ENCODE data around the gene ZNF414. TPM values are rescaled to one million over a fixed set of nuclear protein-coding genes. Genes with fewer than 3 reads are reported as not detected.

ZNF414 gene
- polyA plus RNA-seq, 1 donor (not counting 4 experiments of a cell fraction or from before 2014, with no cell fraction given), result 1.9 TPM

- Histone ChIP-seq H3K27me3 (ENCODE audit: control insufficient read depth, extremely low read depth, insufficient read depth, low read length) (no peaks in the 10 kb centered on the region), H3K9me1 (ENCODE audit: control insufficient read depth, extremely low read depth, insufficient read depth, low read length) (no peaks in the 10 kb centered on the region), H2AFZ (ENCODE audit: control insufficient read depth, low read length) (peak overlapping the region; percentile 53), H3K9me3 (ENCODE audit: control insufficient read depth, low read depth, low read length) (no peaks in the 10 kb centered on the region), H3K9ac (ENCODE audit: control insufficient read depth, extremely low read depth, insufficient read depth, low read length) (peak overlapping the region; percentile 61), H3K36me3 (ENCODE audit: control insufficient read depth in 2 of 2, extremely low read depth in 1 of 2, insufficient read depth in 2 of 2, low read length in 2 of 2) (peaks cover 0 to 3% of the 10 kb centered on the region in 2 experiments), H3K4me3 (ENCODE audit: control insufficient read depth in 2 of 3, extremely low read depth in 1 of 3, insufficient read depth in 2 of 3, low read depth in 1 of 3, low read length in 3 of 3) (peak overlapping the region; percentile 13 to 40 (median 25)), H3K79me2 (ENCODE audit: control insufficient read depth, insufficient read depth, low read length) (no peaks in the 10 kb centered on the region), H4K20me1 (ENCODE audit: control insufficient read depth, extremely low read depth, insufficient read depth, low read length) (no peaks in the 10 kb centered on the region), H3K4me1 (ENCODE audit: control insufficient read depth, extremely low read depth, insufficient read depth, low read length) (peaks cover 13% of the 10 kb centered on the region), H3K27ac (ENCODE audit: control insufficient read depth, insufficient read depth, low read length) (peak overlapping the region; percentile 54), H3K4me2 (ENCODE audit: control insufficient read depth, extremely low read depth, insufficient read depth, low read depth, low read length) (peak overlapping the region; percentile 64)
- DNase-seq (ENCODE audit: low read depth, low spot score) (no peak), FAIRE-seq (no peak)
- dilution Hi-C loops (cut with MboI; ENCODE audit: extremely low pct_ligation_motif_present, low sequenced_read_pairs), result no loop called here
- TF ChIP-seq CTCF (optimal IDR thresholded peaks at IDR 0.05 in 1 of 3, IDR thresholded peaks at IDR 0.05 in 1 of 3, conservative IDR thresholded peaks at IDR 0.05 in 1 of 3; ENCODE audit: extremely low read depth in 1 of 3, insufficient read depth in 2 of 3, low read length in 3 of 3) (peak in 2 of 3 experiments; percentile 35 to 42), EZH2 (IDR thresholded peaks at IDR 0.05; ENCODE audit: low read length) (no peak)
Measured at GRCh38 chr19:8511573-8512101, 2.3 kb downstream of the ZNF414 start.

- H3K9me3 ChIP-seq (ENCODE audit: control insufficient read depth, low read depth, low read length), result no peaks in the 10 kb centered on the region
- no peaks in the 10 kb centered on the region for H3K79me2 ChIP-seq (ENCODE audit: control insufficient read depth, insufficient read depth, low read length)
- FAIRE-seq, result no peak
- H3K9ac ChIP-seq (ENCODE audit: control insufficient read depth, extremely low read depth, insufficient read depth, low read length), result no peak overlapping the region
- dilution Hi-C loops (cut with MboI; ENCODE audit: extremely low pct_ligation_motif_present, low sequenced_read_pairs), result no loop called here
- H3K27ac ChIP-seq (ENCODE audit: control insufficient read depth, insufficient read depth, low read length), result no peak overlapping the region
- H4K20me1 ChIP-seq (ENCODE audit: control insufficient read depth, extremely low read depth, insufficient read depth, low read length), result no peaks in the 10 kb centered on the region
- no peaks in the 10 kb centered on the region for H3K27me3 ChIP-seq (ENCODE audit: control insufficient read depth, extremely low read depth, insufficient read depth, low read length)
- H3K36me3 ChIP-seq (ENCODE audit: control insufficient read depth in 2 of 2, extremely low read depth in 1 of 2, insufficient read depth in 2 of 2, low read length in 2 of 2), result peaks cover 0 to 3% of the 10 kb centered on the region in 2 experiments
- peaks cover 13% of the 10 kb centered on the region for H3K4me1 ChIP-seq (ENCODE audit: control insufficient read depth, extremely low read depth, insufficient read depth, low read length)
- H2AFZ ChIP-seq (ENCODE audit: control insufficient read depth, low read length), result no peak overlapping the region
- no peak overlapping the region for H3K4me2 ChIP-seq (ENCODE audit: control insufficient read depth, extremely low read depth, insufficient read depth, low read depth, low read length)
- peak overlapping the region in 1 of 3 experiments; percentile 40 for H3K4me3 ChIP-seq (ENCODE audit: control insufficient read depth in 2 of 3, extremely low read depth in 1 of 3, insufficient read depth in 2 of 3, low read depth in 1 of 3, low read length in 3 of 3)
- no peak for TF ChIP-seq EZH2 (IDR thresholded peaks at IDR 0.05; ENCODE audit: low read length)
- no peak for TF ChIP-seq CTCF (optimal IDR thresholded peaks at IDR 0.05 in 1 of 3, IDR thresholded peaks at IDR 0.05 in 1 of 3, conservative IDR thresholded peaks at IDR 0.05 in 1 of 3; ENCODE audit: extremely low read depth in 1 of 3, insufficient read depth in 2 of 3, low read length in 3 of 3)
- DNase-seq (ENCODE audit: low read depth, low spot score), result no peak
- no peaks in the 10 kb centered on the region for H3K9me1 ChIP-seq (ENCODE audit: control insufficient read depth, extremely low read depth, insufficient read depth, low read length)
Measured at GRCh38 chr19:8510589-8511115, 3.3 kb downstream of the ZNF414 start.
